ENCODE data around the gene RARG.

The RARG gene

DNA sequence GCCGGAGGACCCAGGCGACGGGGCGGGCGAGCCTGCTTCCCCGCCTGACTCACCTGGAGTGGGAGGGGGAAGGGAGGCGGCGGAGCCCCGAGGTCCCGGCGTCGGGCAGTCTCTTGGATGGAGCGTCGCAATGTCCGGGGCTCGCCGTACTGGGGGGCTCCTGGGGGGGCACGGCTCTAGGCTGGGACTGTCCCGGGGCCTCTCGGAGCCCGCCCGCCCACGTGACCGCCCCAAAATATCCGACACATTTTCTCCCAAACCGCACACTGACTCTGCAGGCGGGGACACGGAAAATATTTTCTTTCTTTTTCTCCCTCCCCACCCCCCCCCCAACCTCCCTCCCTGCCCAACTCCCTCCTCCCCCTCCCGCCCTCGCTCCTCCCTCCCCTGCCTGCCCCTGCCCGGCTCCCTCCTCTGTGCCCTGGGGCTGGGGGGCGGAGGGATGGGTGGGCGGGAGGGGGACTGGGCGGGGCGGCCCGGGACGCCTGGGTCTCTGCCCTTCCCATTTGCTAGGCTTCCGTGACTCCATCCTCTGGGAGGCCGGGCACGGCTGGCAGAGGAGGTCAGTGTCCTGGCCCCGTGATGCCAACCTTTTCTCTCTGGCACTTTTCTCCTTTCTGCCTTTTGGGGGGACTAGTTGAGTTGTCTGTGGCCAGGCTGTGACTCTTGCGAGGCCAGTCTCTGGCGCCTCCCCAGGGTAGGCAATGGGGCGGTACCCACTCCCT lies at the start of gene RARG:
RARG (minus strand) TSS at position 289 of the 725 bp plus-strand sequence. CDS start 4,664 bp downstream, outside the sequence.
- peak within 1 kb of the TSS; percentile 47 for H3K9ac ChIP-seq (ENCODE audit: low read depth, low read length)
- peaks cover 4% of the 10 kb centered on the region for H3K27me3 ChIP-seq (ENCODE audit: control insufficient read depth, insufficient read depth, low read length)
- H3K4me1 ChIP-seq (ENCODE audit: control insufficient read depth, insufficient read depth, low read length): peaks cover 35% of the 10 kb centered on the region
- H3K9me3 ChIP-seq (ENCODE audit: control insufficient read depth, insufficient read depth, low read length): no peaks in the 10 kb centered on the region
- peak within 1 kb of the TSS; percentile 89 for H3K4me3 ChIP-seq (ENCODE audit: low read depth, low read length)
- H3K36me3 ChIP-seq (ENCODE audit: control insufficient read depth, insufficient read depth, low read length): peaks cover 4% of the 10 kb centered on the region

GRCh38 chr12:53279888-53280498 lies 48.0 kb upstream of the RARG start:
- Histone ChIP-seq H3K9me3 (ENCODE audit: control insufficient read depth, insufficient read depth, low read length) (no peaks in the 10 kb centered on the region), H3K36me3 (ENCODE audit: control insufficient read depth, insufficient read depth, low read length) (peaks cover 54% of the 10 kb centered on the region), H3K4me1 (ENCODE audit: control insufficient read depth, insufficient read depth, low read length) (no peaks in the 10 kb centered on the region), H3K9ac (ENCODE audit: low read depth, low read length) (no peak overlapping the region), H3K4me3 (ENCODE audit: low read depth, low read length) (no peak overlapping the region), H3K27me3 (ENCODE audit: control insufficient read depth, insufficient read depth, low read length) (no peaks in the 10 kb centered on the region)

DNA sequence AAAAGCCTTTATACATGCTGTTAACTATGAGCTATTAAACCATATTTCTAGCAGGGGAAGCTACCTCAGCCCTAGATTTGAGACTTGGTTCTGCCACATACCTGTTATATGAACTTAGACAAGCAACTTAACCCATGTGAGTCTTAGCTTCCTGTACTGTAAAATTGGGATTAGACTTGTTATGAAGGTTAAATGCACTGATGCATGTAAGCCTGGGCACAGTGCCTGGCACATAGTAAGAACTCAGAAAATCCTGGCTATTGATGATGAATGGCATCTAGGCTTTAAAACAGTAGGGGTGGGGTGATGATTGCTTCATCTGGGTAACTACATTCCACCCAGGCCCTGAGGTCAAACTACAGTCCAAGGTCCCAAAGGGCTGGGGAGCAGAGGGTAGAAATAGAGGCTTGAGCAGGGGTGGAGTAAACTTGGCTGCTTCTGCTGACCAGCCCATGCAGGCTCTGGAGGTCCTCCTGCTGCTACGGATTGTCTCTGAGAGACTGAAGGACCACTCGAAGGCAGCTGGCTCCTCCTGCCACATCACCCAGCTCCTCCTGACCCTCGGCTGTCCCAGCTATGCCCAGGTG lies 47.4 kb upstream of the RARG start:
- H3K36me3 ChIP-seq (ENCODE audit: control insufficient read depth, insufficient read depth, low read length): peaks cover 60% of the 10 kb centered on the region
- H3K9ac ChIP-seq (ENCODE audit: low read depth, low read length): no peak overlapping the region
- no peaks in the 10 kb centered on the region for H3K27me3 ChIP-seq (ENCODE audit: control insufficient read depth, insufficient read depth, low read length)
- H3K9me3 ChIP-seq (ENCODE audit: control insufficient read depth, insufficient read depth, low read length): no peaks in the 10 kb centered on the region
- no peaks in the 10 kb centered on the region for H3K4me1 ChIP-seq (ENCODE audit: control insufficient read depth, insufficient read depth, low read length)
- no peak overlapping the region for H3K4me3 ChIP-seq (ENCODE audit: low read depth, low read length)

GRCh38 chr12:53277981-53278380 lies 46.0 kb upstream of the RARG start:
- H3K27me3 ChIP-seq (ENCODE audit: control insufficient read depth, insufficient read depth, low read length): no peaks in the 10 kb centered on the region
- H3K9ac ChIP-seq (ENCODE audit: low read depth, low read length): no peak overlapping the region
- no peaks in the 10 kb centered on the region for H3K9me3 ChIP-seq (ENCODE audit: control insufficient read depth, insufficient read depth, low read length)
- H3K4me3 ChIP-seq (ENCODE audit: low read depth, low read length): no peak overlapping the region
- H3K36me3 ChIP-seq (ENCODE audit: control insufficient read depth, insufficient read depth, low read length): peaks cover 50% of the 10 kb centered on the region
- H3K4me1 ChIP-seq (ENCODE audit: control insufficient read depth, insufficient read depth, low read length): no peaks in the 10 kb centered on the region

GRCh38 chr12:53276511-53276910 lies 44.5 kb upstream of the RARG start:
- Histone ChIP-seq H3K4me3 (ENCODE audit: low read depth, low read length) (no peak overlapping the region), H3K9ac (ENCODE audit: low read depth, low read length) (no peak overlapping the region), H3K27me3 (ENCODE audit: control insufficient read depth, insufficient read depth, low read length) (no peaks in the 10 kb centered on the region), H3K36me3 (ENCODE audit: control insufficient read depth, insufficient read depth, low read length) (peaks cover 41% of the 10 kb centered on the region), H3K4me1 (ENCODE audit: control insufficient read depth, insufficient read depth, low read length) (no peaks in the 10 kb centered on the region), H3K9me3 (ENCODE audit: control insufficient read depth, insufficient read depth, low read length) (no peaks in the 10 kb centered on the region)

GRCh38 chr12:53274445-53274844 lies 42.4 kb upstream of the RARG start:
- Histone ChIP-seq H3K36me3 (ENCODE audit: control insufficient read depth, insufficient read depth, low read length) (peaks cover 35% of the 10 kb centered on the region), H3K4me3 (ENCODE audit: low read depth, low read length) (no peak overlapping the region)

DNA sequence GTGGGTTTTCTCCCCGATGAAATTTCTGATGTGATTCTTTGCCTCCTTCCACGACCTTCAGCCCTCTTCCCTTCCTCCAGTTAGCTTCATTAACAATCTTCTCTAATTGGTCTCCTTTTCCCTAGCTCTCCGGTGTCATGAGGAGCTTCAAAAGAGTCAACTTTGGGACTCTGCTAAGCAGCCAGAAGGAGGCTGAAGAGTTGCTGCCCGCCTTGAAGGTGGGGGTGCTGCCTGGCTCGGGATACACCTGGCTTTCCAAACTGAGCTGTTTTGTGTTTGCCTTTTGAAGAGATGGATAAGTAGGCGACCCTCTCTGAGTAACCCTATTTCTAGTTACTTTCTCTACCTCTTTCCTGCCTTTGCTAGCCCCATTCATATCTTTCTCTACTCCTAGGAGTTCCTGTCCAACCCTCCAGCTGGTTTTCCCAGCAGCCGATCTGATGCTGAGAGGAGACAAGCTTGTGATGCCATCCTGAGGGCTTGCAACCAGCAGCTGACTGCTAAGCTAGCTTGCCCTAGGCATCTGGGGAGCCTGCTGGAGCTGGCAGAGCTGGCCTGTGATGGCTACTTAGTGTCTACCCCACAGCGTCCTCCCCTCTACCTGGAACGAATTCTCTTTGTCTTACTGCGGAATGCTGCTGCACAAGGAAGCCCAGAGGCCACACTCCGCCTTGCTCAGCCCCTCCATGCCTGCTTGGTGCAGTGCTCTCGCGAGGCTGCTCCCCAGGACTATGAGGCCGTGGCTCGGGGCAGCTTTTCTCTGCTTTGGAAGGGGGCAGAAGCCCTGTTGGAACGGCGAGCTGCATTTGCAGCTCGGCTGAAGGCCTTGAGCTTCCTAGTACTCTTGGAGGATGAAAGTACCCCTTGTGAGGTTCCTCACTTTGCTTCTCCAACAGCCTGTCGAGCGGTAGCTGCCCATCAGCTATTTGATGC lies 36.9 kb upstream of the RARG start:
- Histone ChIP-seq H3K9ac (ENCODE audit: low read depth, low read length) (peak overlapping the region; percentile 83), H3K4me3 (ENCODE audit: low read depth, low read length) (peak overlapping the region; percentile 99), H3K4me1 (ENCODE audit: control insufficient read depth, insufficient read depth, low read length) (peaks cover 4% of the 10 kb centered on the region), H3K36me3 (ENCODE audit: control insufficient read depth, insufficient read depth, low read length) (peaks cover 4% of the 10 kb centered on the region), H3K27me3 (ENCODE audit: control insufficient read depth, insufficient read depth, low read length) (no peaks in the 10 kb centered on the region), H3K9me3 (ENCODE audit: control insufficient read depth, insufficient read depth, low read length) (no peaks in the 10 kb centered on the region)

More at GRCh38 chr12:53274445-53274844, 42.4 kb upstream of the RARG start:
- no peaks in the 10 kb centered on the region for H3K4me1 ChIP-seq (ENCODE audit: control insufficient read depth, insufficient read depth, low read length)
- H3K9me3 ChIP-seq (ENCODE audit: control insufficient read depth, insufficient read depth, low read length): no peaks in the 10 kb centered on the region
- no peak overlapping the region for H3K9ac ChIP-seq (ENCODE audit: low read depth, low read length)
- H3K27me3 ChIP-seq (ENCODE audit: control insufficient read depth, insufficient read depth, low read length): no peaks in the 10 kb centered on the region

GRCh38 chr12:53267999-53268629 lies 36.1 kb upstream of the RARG start, which contains the start of gene ESPL1:
ESPL1 (plus strand) TSS chr12:53268299; CDS start chr12:53268767, 468 bp downstream.
- Histone ChIP-seq H3K4me3 (ENCODE audit: low read depth, low read length) (peak within 1 kb of the TSS; percentile 99), H3K27me3 (ENCODE audit: control insufficient read depth, insufficient read depth, low read length) (no peaks in the 10 kb centered on the region), H3K9ac (ENCODE audit: low read depth, low read length) (peak within 1 kb of the TSS; percentile 83), H3K9me3 (ENCODE audit: control insufficient read depth, insufficient read depth, low read length) (no peaks in the 10 kb centered on the region), H3K36me3 (ENCODE audit: control insufficient read depth, insufficient read depth, low read length) (peaks cover 4% of the 10 kb centered on the region), H3K4me1 (ENCODE audit: control insufficient read depth, insufficient read depth, low read length) (peaks cover 4% of the 10 kb centered on the region)

- H3K36me3 ChIP-seq (ENCODE audit: control insufficient read depth, insufficient read depth, low read length): peaks cover under 1% of the 10 kb centered on the region
- H3K4me1 ChIP-seq (ENCODE audit: control insufficient read depth, insufficient read depth, low read length): peaks cover 4% of the 10 kb centered on the region
- H3K27me3 ChIP-seq (ENCODE audit: control insufficient read depth, insufficient read depth, low read length): no peaks in the 10 kb centered on the region
- H3K9me3 ChIP-seq (ENCODE audit: control insufficient read depth, insufficient read depth, low read length): no peaks in the 10 kb centered on the region
- peak overlapping the region; percentile 99 for H3K4me3 ChIP-seq (ENCODE audit: low read depth, low read length)
- no peak overlapping the region for H3K9ac ChIP-seq (ENCODE audit: low read depth, low read length)
Measured at GRCh38 chr12:53267306-53267998, 35.4 kb upstream of the RARG start.

DNA sequence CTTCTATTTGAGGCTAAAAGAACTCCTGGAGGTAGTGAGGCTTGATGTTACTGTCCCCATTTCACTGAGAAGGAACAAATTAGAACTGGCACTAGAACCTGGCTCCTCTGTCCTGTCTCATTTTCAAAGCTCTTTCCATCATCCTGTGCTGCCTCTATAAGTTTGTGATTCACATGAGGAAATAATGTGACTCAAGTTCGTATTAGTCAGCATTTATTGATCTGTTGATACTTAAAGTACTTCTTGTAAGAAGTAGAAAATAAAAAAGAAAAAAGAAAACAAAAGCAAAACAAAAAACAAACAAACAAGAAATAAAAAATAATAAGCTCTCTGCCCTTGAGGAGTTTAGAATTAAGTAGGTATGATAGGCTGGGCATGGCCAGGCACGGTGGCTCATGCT lies 33.8 kb upstream of the RARG start:
- Histone ChIP-seq H3K4me1 (ENCODE audit: control insufficient read depth, insufficient read depth, low read length) (peaks cover 4% of the 10 kb centered on the region), H3K9ac (ENCODE audit: low read depth, low read length) (no peak overlapping the region), H3K27me3 (ENCODE audit: control insufficient read depth, insufficient read depth, low read length) (no peaks in the 10 kb centered on the region), H3K4me3 (ENCODE audit: low read depth, low read length) (no peak overlapping the region), H3K9me3 (ENCODE audit: control insufficient read depth, insufficient read depth, low read length) (no peaks in the 10 kb centered on the region), H3K36me3 (ENCODE audit: control insufficient read depth, insufficient read depth, low read length) (no peaks in the 10 kb centered on the region)
